Endodermal cell (in vitro differentiated cells): Measurements from ENCODE around the gene UBE2D2. TPM values are rescaled to one million over a fixed set of nuclear protein-coding genes. Genes with fewer than 3 reads are reported as not detected.
A peak's percentile ranks its signal among the peaks of the same experiment; 100 is the strongest.
"Not testable (repeated sequence)": the region's sequence is repeated elsewhere in the genome, so short reads cannot be mapped to it uniquely, and the experiment has no call there.

Experiments used
- DNase-seq: peaks from one replicate; pipeline ENCODE4 v3.0.0-alpha.2; 2017
- H3K27ac ChIP-seq: 2 replicates; pipeline ENCODE4 v1.5.1; 2013; ENCODE audit warnings: mild to moderate bottlenecking, low read depth, low read length, moderate library complexity
- H3K27me3 ChIP-seq: 2 replicates; pipeline ENCODE4 v1.6.1; 2013; ENCODE audit warnings: mild to moderate bottlenecking, low read length, moderate library complexity; ENCODE audit not compliant: insufficient read depth, control insufficient read depth, poor library complexity, severe bottlenecking
- H3K36me3 ChIP-seq: 2 replicates; pipeline ENCODE4 v1.7.0; 2013; ENCODE audit warnings: mild to moderate bottlenecking, low read length, moderate library complexity; ENCODE audit not compliant: control insufficient read depth, insufficient read depth
- H3K4me1 ChIP-seq: one replicate; pipeline ENCODE4 v1.7.0; 2013; ENCODE audit warnings: low read length; ENCODE audit not compliant: control insufficient read depth, insufficient read depth
- H3K4me3 ChIP-seq: 2 replicates; pipeline ENCODE4 v1.5.1; 2013; ENCODE audit warnings: mild to moderate bottlenecking, low read length, moderate library complexity
- H3K9ac ChIP-seq: 2 replicates; pipeline ENCODE4 v1.6.1; 2013; ENCODE audit warnings: mild to moderate bottlenecking, low read length, moderate library complexity; ENCODE audit not compliant: poor library complexity, severe bottlenecking; ENCODE audit errors: extremely low read depth
- H3K9me3 ChIP-seq: 2 replicates; pipeline ENCODE4 v1.6.1; 2013; ENCODE audit warnings: mild to moderate bottlenecking, low read length, moderate library complexity; ENCODE audit not compliant: control insufficient read depth
- H3K27ac Mint-ChIP-seq: 2 replicates; pipeline ENCODE4 v1.8.0; 2020; ENCODE audit warnings: mixed read lengths
- H3K27me3 Mint-ChIP-seq: 2 replicates; pipeline ENCODE4 v1.8.0; 2021; ENCODE audit warnings: mild to moderate bottlenecking, mixed read lengths; ENCODE audit not compliant: insufficient read depth
- H3K36me3 Mint-ChIP-seq: 2 replicates; pipeline ENCODE4 v1.8.0; 2020; ENCODE audit warnings: low read depth, mixed read lengths
- H3K4me1 Mint-ChIP-seq: 2 replicates; pipeline ENCODE4 v1.8.0; 2020; ENCODE audit warnings: mixed read lengths
- H3K4me3 Mint-ChIP-seq: 2 replicates; pipeline ENCODE4 v1.8.0; 2020; ENCODE audit warnings: mild to moderate bottlenecking, moderate library complexity, mixed read lengths
- H3K9me3 Mint-ChIP-seq: 2 replicates; pipeline ENCODE4 v1.8.0; 2020; ENCODE audit warnings: mild to moderate bottlenecking, mixed read lengths
- WGBS, 2 experiments: methylation state at CpG; one replicate each; pipeline versions ENCODE4 v1.1.5 to v1.1.7; 2013; ENCODE audit warnings: missing lambda C conversion rate in 2 of 2, mixed read lengths in 1 of 2; ENCODE audit not compliant: insufficient coverage in 1 of 2, insufficient read length in 1 of 2; 5-methylcytosine and 5-hydroxymethylcytosine counted together
- total RNA-seq, 2 donors: library from RNA; stranded (reverse); fragmentation: NEBNext Ultra II Directional in 1 of 2; extraction: Animal tissue kit (Norgen Biotek cat#: 25700) in 1 of 2; gene quantifications; 2 replicates in 1 of 2; 3 replicates in 1 of 2; pipeline ENCODE4 v1.2.1, GENCODE V29; 2021
- TF ChIP-seq, protein P1 (sequence below): fragments of 200-600 bp; sonication (generic); conservative IDR thresholded peaks from 2 replicates; pipeline ENCODE4 v1.5.0; 2021; ENCODE audit warnings: antibody characterized with exemption, mild to moderate bottlenecking

Gene UBE2D2
- total RNA-seq, 2 donors from 2014 or later, result 172 to 202 TPM

DNA sequence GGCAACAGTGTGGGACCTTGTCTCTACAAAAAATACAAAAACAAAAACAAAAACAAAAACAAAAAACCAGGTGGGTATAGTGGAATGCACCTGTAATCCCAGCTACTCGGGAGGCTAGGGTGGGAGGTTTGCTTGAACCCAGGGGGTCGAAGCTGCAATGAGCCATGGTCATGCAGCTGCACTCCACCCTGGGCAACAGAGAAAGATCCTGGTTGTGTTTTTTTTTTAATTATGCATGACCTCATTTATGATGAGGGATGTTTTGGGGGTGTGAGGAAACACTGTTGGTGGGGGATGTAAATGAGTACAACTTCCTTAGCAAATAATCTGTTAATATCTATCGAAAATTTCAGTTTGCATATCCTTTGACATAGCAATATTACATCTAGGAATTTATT, 29.4 kb upstream of the UBE2D2 start:
- Mint-ChIP-seq H3K4me3 (no peak overlapping the region), H3K36me3 (no peaks in the 10 kb centered on the region), H3K27me3 (peaks cover 1% of the 10 kb centered on the region), H3K9me3 (peaks cover under 1% of the 10 kb centered on the region), H3K27ac (no peak overlapping the region), H3K4me1 (peaks cover 1% of the 10 kb centered on the region)
- Histone ChIP-seq H3K4me1 (no peaks in the 10 kb centered on the region), H3K27ac (peak overlapping the region; percentile 49), H3K36me3 (no peaks in the 10 kb centered on the region), H3K9me3 (no peaks in the 10 kb centered on the region), H3K4me3 (no peak overlapping the region), H3K9ac (no peak overlapping the region), H3K27me3 (no peaks in the 10 kb centered on the region)
- TF ChIP-seq, protein P1, sequence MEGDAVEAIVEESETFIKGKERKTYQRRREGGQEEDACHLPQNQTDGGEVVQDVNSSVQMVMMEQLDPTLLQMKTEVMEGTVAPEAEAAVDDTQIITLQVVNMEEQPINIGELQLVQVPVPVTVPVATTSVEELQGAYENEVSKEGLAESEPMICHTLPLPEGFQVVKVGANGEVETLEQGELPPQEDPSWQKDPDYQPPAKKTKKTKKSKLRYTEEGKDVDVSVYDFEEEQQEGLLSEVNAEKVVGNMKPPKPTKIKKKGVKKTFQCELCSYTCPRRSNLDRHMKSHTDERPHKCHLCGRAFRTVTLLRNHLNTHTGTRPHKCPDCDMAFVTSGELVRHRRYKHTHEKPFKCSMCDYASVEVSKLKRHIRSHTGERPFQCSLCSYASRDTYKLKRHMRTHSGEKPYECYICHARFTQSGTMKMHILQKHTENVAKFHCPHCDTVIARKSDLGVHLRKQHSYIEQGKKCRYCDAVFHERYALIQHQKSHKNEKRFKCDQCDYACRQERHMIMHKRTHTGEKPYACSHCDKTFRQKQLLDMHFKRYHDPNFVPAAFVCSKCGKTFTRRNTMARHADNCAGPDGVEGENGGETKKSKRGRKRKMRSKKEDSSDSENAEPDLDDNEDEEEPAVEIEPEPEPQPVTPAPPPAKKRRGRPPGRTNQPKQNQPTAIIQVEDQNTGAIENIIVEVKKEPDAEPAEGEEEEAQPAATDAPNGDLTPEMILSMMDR, result no peak
- 81 to 97% methylated on average over 2 of the region's 3 CpGs for WGBS, 2 experiments
- DNase-seq, result no peak

DNA sequence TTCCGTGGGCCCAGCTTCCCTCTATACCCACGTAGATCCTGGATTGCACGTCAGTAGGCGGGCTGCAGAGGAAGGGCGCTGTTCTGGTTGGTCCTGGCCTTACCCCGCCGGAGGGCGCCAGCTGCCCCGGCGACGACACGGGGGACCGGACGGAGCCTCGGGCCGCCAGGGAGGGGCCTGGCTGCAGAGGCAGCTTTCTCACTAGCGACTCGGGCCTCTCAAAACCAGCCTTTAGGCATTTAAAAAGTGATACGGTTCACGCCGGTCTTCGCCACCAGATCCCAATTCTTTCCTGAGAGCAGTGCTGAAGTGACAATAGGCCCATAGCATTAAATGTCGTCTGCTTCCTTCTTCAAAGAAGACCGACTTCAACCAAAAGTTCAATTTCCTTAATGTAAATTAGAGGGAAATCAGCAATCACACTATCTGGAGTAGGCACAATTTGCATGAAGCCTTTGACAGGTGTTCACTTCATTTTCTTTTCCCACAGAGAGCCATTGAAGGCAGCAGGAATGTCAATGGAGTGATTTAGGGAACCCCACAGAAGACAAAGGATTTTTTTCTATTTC, 17.6 kb upstream of the UBE2D2 start:
- H3K9me3 Mint-ChIP-seq, result peaks cover 5% of the 10 kb centered on the region
- peak overlapping the region; percentile 47 for H3K4me3 ChIP-seq
- peaks cover 5% of the 10 kb centered on the region for H3K4me1 Mint-ChIP-seq
- no peaks in the 10 kb centered on the region for H3K4me1 ChIP-seq
- H3K36me3 ChIP-seq, result no peaks in the 10 kb centered on the region
- H3K27ac ChIP-seq, result peak overlapping the region; percentile 86
- H3K36me3 Mint-ChIP-seq, result peaks cover 4% of the 10 kb centered on the region
- H3K27me3 Mint-ChIP-seq, result no peaks in the 10 kb centered on the region
- H3K4me3 Mint-ChIP-seq, result peak overlapping the region; percentile 33
- H3K9me3 ChIP-seq, result peaks cover 5% of the 10 kb centered on the region
- WGBS, 2 experiments, result 10 to 15% methylated on average over 19 to 24 of the region's 24 CpGs
- no peak overlapping the region for H3K9ac ChIP-seq
- H3K27me3 ChIP-seq, result no peaks in the 10 kb centered on the region
- TF ChIP-seq, protein P1, result peak; percentile 65
- DNase-seq, result peak; percentile 93
- no peak overlapping the region for H3K27ac Mint-ChIP-seq

DNA sequence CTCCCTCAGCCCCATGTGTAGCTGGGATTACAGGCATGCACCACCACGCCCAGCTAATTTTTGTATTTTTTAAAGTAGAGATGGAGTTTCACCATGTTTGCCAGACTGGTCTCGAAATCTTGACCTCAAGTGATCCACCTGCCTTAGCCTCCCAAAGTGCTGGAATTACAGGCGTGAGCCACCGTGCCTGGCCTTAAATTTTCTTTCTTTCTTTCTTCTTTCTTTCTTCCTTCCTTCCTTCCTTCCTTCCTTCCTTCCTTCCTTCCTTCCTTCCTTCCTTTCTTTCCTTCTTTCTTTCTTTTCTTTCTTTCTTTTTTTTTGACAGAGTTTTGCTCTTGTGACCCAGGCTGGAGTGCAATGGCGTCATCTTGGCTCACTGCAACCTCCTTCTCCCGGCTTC, 14.5 kb upstream of the UBE2D2 start:
- not testable (repeated sequence) for H3K27ac ChIP-seq, H3K27me3 Mint-ChIP-seq, H3K4me1 ChIP-seq, H3K4me1 Mint-ChIP-seq, H3K36me3 ChIP-seq, H3K27ac Mint-ChIP-seq, H3K27me3 ChIP-seq, H3K4me3 Mint-ChIP-seq, H3K9ac ChIP-seq, H3K4me3 ChIP-seq, DNase-seq, H3K36me3 Mint-ChIP-seq
- H3K9me3 Mint-ChIP-seq, result peaks cover 24% of the 10 kb centered on the region
- H3K9me3 ChIP-seq, result peaks cover 20% of the 10 kb centered on the region
- 92 to 93% methylated on average over 6 of the region's 6 CpGs for WGBS, 2 experiments
